K562 (cell line): ENCODE data around the gene IP6K1.

Experiments
- BCLAF1 ChIP-seq, 2 experiments: fragments of 450-650 bp in 1 of 2; IDR thresholded peaks; 2 replicates each; pipeline ENCODE4 v1.6.1; 2011 to 2017; ENCODE audit warnings: low read depth in 2 of 2, antibody characterized with exemption in 1 of 2, borderline replicate concordance in 1 of 2, low read length in 1 of 2, mild to moderate bottlenecking in 1 of 2, mixed read lengths in 1 of 2; ENCODE audit not compliant: control insufficient read depth in 1 of 2
- CTCF ChIP-seq, 3 experiments: IDR thresholded peaks in 2 of 3; conservative IDR thresholded peaks in 1 of 3; 2 replicates each; pipeline ENCODE4 v1.5.1; 2011 to 2012; ENCODE audit warnings: low read length in 3 of 3, mild to moderate bottlenecking in 3 of 3, control low read depth in 2 of 3, improper control_type of control experiment in 1 of 3, inconsistent platforms in 1 of 3, low read depth in 1 of 3, mixed read lengths in 1 of 3, moderate library complexity in 1 of 3; ENCODE audit not compliant: insufficient read depth in 2 of 3
- ELF1 ChIP-seq: fragments of 200-800 bp; sonication (Bioruptor generic); IDR thresholded peaks from 2 replicates; pipeline ENCODE4 v1.6.1; 2016; ENCODE audit warnings: missing genetic modification characterization, missing compliant biosample characterization
- FOXK2 ChIP-seq, 2 experiments: fragments of 450-650 bp; IDR thresholded peaks in 1 of 2; conservative IDR thresholded peaks in 1 of 2; 2 replicates each; pipeline ENCODE4 v1.6.1; 2016; ENCODE audit warnings: low read depth in 2 of 2, mild to moderate bottlenecking in 1 of 2
- FOXM1 ChIP-seq, 2 experiments: fragments of 450-650 bp in 1 of 2; sonication (generic) in 1 of 2; formaldehyde crosslinking in 1 of 2; IDR thresholded peaks; 2 replicates each; pipeline versions ENCODE4 v1.6.1 to v1.9.0; 2017 to 2022; ENCODE audit warnings: low read depth in 2 of 2, mild to moderate bottlenecking in 2 of 2, missing genetic modification reagents in 1 of 2, moderate library complexity in 1 of 2
- NELFE ChIP-seq: IDR thresholded peaks from 2 replicates; pipeline ENCODE4 v1.6.1; 2011; ENCODE audit warnings: mild to moderate bottlenecking; ENCODE audit not compliant: insufficient read depth, insufficient read length
- PREB ChIP-seq: sonication (generic); formaldehyde crosslinking; IDR thresholded peaks from 2 replicates; pipeline ENCODE4 v1.8.1; 2023; ENCODE audit warnings: mild to moderate bottlenecking, missing genetic modification reagents
- TGIF2 ChIP-seq: sonication (generic); formaldehyde crosslinking; IDR thresholded peaks from 2 replicates; pipeline ENCODE4 v1.8.1; 2022; ENCODE audit warnings: mild to moderate bottlenecking, missing genetic modification reagents, moderate library complexity
- ZNF24 ChIP-seq: fragments of 450-650 bp; IDR thresholded peaks from 2 replicates; pipeline ENCODE4 v1.6.1; 2016
- ZNF695 ChIP-seq: fragments of 450-650 bp; formaldehyde crosslinking; IDR thresholded peaks from 2 replicates; pipeline ENCODE4 v1.4.0; 2020; ENCODE audit warnings: mild to moderate bottlenecking, moderate library complexity

- TF ChIP-seq CTCF (IDR thresholded peaks at IDR 0.05 in 2 of 3, conservative IDR thresholded peaks at IDR 0.05 in 1 of 3; ENCODE audit: insufficient read depth in 2 of 3, low read depth in 1 of 3, low read length in 3 of 3) (no peak), ZNF695 (CRISPR knock-in tag) (no peak), PREB (no peak), FOXK2 (conservative IDR thresholded peaks at IDR 0.05 in 1 of 2, IDR thresholded peaks at IDR 0.05 in 1 of 2; ENCODE audit: low read depth in 2 of 2) (no peak), TGIF2 (CRISPR knock-in tag) (no peak), NELFE (no peak), BCLAF1 (IDR thresholded peaks at IDR 0.05; ENCODE audit: borderline replicate concordance in 1 of 2, control insufficient read depth in 1 of 2, low read depth in 2 of 2, low read length in 1 of 2) (no peak), ZNF24 (no peak), FOXM1 (IDR thresholded peaks at IDR 0.05; ENCODE audit: low read depth) (no peak), FOXM1 (CRISPR knock-in tag; IDR thresholded peaks at IDR 0.05; ENCODE audit: low read depth) (no peak), ELF1 (tag) (no peak)
These were observed 39.7 kb upstream of the IP6K1 start for GRCh38 chr3:49826016-49826415.
